Measurements from ENCODE around the gene APLN. TPM values are rescaled to one million over a fixed set of nuclear protein-coding genes. Genes with fewer than 3 reads are reported as not detected.

APLN gene
- total RNA-seq, 4 donors from 2014 or later = 0.19 to 0.44 TPM; not detected in 2

GRCh38 chrX:129653181-129653970 lies 1.4 kb downstream of the APLN start:
- TF ChIP-seq CTCF (IDR thresholded peaks at IDR 0.05; ENCODE audit: low read depth) = no peak

- TF ChIP-seq CTCF (IDR thresholded peaks at IDR 0.05; ENCODE audit: low read depth) = no peak
These were observed 2.1 kb downstream of the APLN start for GRCh38 chrX:129652565-129653169.

GRCh38 chrX:129651756-129652564 lies 2.8 kb downstream of the APLN start:
- no peak for TF ChIP-seq CTCF (IDR thresholded peaks at IDR 0.05; ENCODE audit: low read depth)

GRCh38 chrX:129650821-129651510 lies 3.8 kb downstream of the APLN start:
- TF ChIP-seq CTCF (IDR thresholded peaks at IDR 0.05; ENCODE audit: low read depth) = no peak

GRCh38 chrX:129650183-129650689 lies 4.5 kb downstream of the APLN start:
- no peak for TF ChIP-seq CTCF (IDR thresholded peaks at IDR 0.05; ENCODE audit: low read depth)

- TF ChIP-seq CTCF (IDR thresholded peaks at IDR 0.05; ENCODE audit: low read depth) = no peak
These were observed 5.2 kb downstream of the APLN start for GRCh38 chrX:129649268-129650182.
